ENCODE results near the gene DIRAS2. TPM values are rescaled to one million over a fixed set of nuclear protein-coding genes. Genes with fewer than 3 reads are reported as not detected.

The DIRAS2 gene
- polyA plus RNA-seq, 4 donors = 0.76 to 7.0 (median 5.8) TPM

- no peak for DNase-seq (ENCODE audit: low read depth in 4 of 4, low spot score in 3 of 4)
Observed at GRCh38 chr9:90613502-90613901, 29.1 kb downstream of the DIRAS2 start.

GRCh38 chr9:90612957-90613356 lies 29.7 kb downstream of the DIRAS2 start:
- DNase-seq (ENCODE audit: low read depth in 4 of 4, low spot score in 3 of 4) = no peak

GRCh38 chr9:90611568-90611967 lies 31.1 kb downstream of the DIRAS2 start:
- no peak for DNase-seq (ENCODE audit: low read depth in 4 of 4, low spot score in 3 of 4)

GRCh38 chr9:90611121-90611520 lies 31.5 kb downstream of the DIRAS2 start:
- no peak for DNase-seq (ENCODE audit: low read depth in 4 of 4, low spot score in 3 of 4)

GRCh38 chr9:90607701-90608516 lies 34.7 kb downstream of the DIRAS2 start:
- DNase-seq (ENCODE audit: low read depth in 4 of 4, low spot score in 3 of 4) = no peak

- no peak for DNase-seq (ENCODE audit: low read depth in 4 of 4, low spot score in 3 of 4)
Observed at GRCh38 chr9:90600029-90600428, 42.6 kb downstream of the DIRAS2 start.

GRCh38 chr9:90598191-90598590 lies 44.4 kb downstream of the DIRAS2 start:
- no peak for DNase-seq (ENCODE audit: low read depth in 4 of 4, low spot score in 3 of 4)

- DNase-seq (ENCODE audit: low read depth in 4 of 4, low spot score in 3 of 4) = no peak
Observed at GRCh38 chr9:90593646-90594045, 49.0 kb downstream of the DIRAS2 start.

GRCh38 chr9:90580576-90580975 lies 62.0 kb downstream of the DIRAS2 start:
- DNase-seq (ENCODE audit: low read depth in 4 of 4, low spot score in 3 of 4) = no peak

- DNase-seq (ENCODE audit: low read depth in 4 of 4, low spot score in 3 of 4) = no peak
Observed at GRCh38 chr9:90579181-90579580, 63.4 kb downstream of the DIRAS2 start.

- no peak for DNase-seq (ENCODE audit: low read depth in 4 of 4, low spot score in 3 of 4)
Observed at GRCh38 chr9:90578126-90578815, 64.4 kb downstream of the DIRAS2 start.

- DNase-seq (ENCODE audit: low read depth in 4 of 4, low spot score in 3 of 4) = no peak
Observed at GRCh38 chr9:90569511-90569910, 73.1 kb downstream of the DIRAS2 start.

- no peak for DNase-seq (ENCODE audit: low read depth in 4 of 4, low spot score in 3 of 4)
Observed at GRCh38 chr9:90568667-90569066, 74.0 kb downstream of the DIRAS2 start.

GRCh38 chr9:90562229-90562628 lies 80.4 kb downstream of the DIRAS2 start:
- DNase-seq (ENCODE audit: low read depth in 4 of 4, low spot score in 3 of 4) = no peak

Other genes starting within 250 kb of the DIRAS2 start
- gene SYK, start 159.0 kb upstream of the DIRAS2 start, polyA plus RNA-seq (ENCODE audit: insufficient read length in 4 of 4) = 10 to 100 TPM in 3 of 4 donors, 1 to 10 TPM in 1; 9.1 to 29.5 (median 28.5) TPM

Data from left renal pelvis (tissue), 4 donors.